HG02642 (cell line): ENCODE results near the gene PLEKHH3.
"Not testable (repeated sequence)": the region's sequence is repeated elsewhere in the genome, so short reads cannot be mapped to it uniquely, and the experiment has no call there.

ENCODE experiments used
- ATAC-seq: cut with Tn5 transposase; IDR thresholded peaks from one replicate; pipeline ENCODE4 v1.9.1; 2021; ENCODE audit warnings: mild to moderate bottlenecking; ENCODE audit not compliant: unreplicated experiment, poor library complexity

Gene PLEKHH3

GRCh38 chr17:42673266-42673884, 3.4 kb downstream of the PLEKHH3 start:
- ATAC-seq = no peak

GRCh38 chr17:42672038-42672437, 4.8 kb downstream of the PLEKHH3 start:
- no peak for ATAC-seq

GRCh38 chr17:42670789-42671657, 5.8 kb downstream of the PLEKHH3 start:
- no peak for ATAC-seq

GRCh38 chr17:42669977-42670788, 6.6 kb downstream of the PLEKHH3 start:
- ATAC-seq = peak; percentile 32

GRCh38 chr17:42669705-42669976, 7.2 kb downstream of the PLEKHH3 start:
- ATAC-seq = no peak

- no peak for ATAC-seq
Measured at GRCh38 chr17:42667088-42667951, 9.5 kb downstream of the PLEKHH3 start.

- not testable (repeated sequence) for ATAC-seq
Measured at GRCh38 chr17:42666126-42666525, 10.7 kb downstream of the PLEKHH3 start.

- no peak for ATAC-seq
Measured at GRCh38 chr17:42665581-42666001, 11.2 kb downstream of the PLEKHH3 start.

- no peak for ATAC-seq
Measured at GRCh38 chr17:42660692-42661345, 16.0 kb downstream of the PLEKHH3 start.

- not testable (repeated sequence) for ATAC-seq
Measured at GRCh38 chr17:42659932-42660274, 16.9 kb downstream of the PLEKHH3 start.

- ATAC-seq = peak; percentile 64
Measured at GRCh38 chr17:42659079-42659931, 17.5 kb downstream of the PLEKHH3 start, which contains the start of gene TUBG2. TSS of gene TUBG2 (plus strand) at chr17:42659284. CDS start at chr17:42659504, 220 bp downstream.

- no peak for ATAC-seq
Measured at GRCh38 chr17:42657824-42658588, 18.8 kb downstream of the PLEKHH3 start.

GRCh38 chr17:42655528-42655927, 21.3 kb downstream of the PLEKHH3 start:
- no peak for ATAC-seq

GRCh38 chr17:42653179-42654124, 23.3 kb downstream of the PLEKHH3 start:
- ATAC-seq = no peak

GRCh38 chr17:42651392-42651791, 25.4 kb downstream of the PLEKHH3 start:
- ATAC-seq = no peak

GRCh38 chr17:42647778-42648177, 29.0 kb downstream of the PLEKHH3 start:
- no peak for ATAC-seq

GRCh38 chr17:42642336-42642735, 34.5 kb downstream of the PLEKHH3 start:
- no peak for ATAC-seq
